Raji (cell line): Measurements from ENCODE around the gene UNC80.

ENCODE experiments used
- POLR2A ChIP-seq: IDR thresholded peaks from 2 replicates; pipeline ENCODE4 v1.6.1; 2011; ENCODE audit warnings: low read depth, low read length, control low read depth; ENCODE audit not compliant: insufficient read depth

UNC80 gene

DNA sequence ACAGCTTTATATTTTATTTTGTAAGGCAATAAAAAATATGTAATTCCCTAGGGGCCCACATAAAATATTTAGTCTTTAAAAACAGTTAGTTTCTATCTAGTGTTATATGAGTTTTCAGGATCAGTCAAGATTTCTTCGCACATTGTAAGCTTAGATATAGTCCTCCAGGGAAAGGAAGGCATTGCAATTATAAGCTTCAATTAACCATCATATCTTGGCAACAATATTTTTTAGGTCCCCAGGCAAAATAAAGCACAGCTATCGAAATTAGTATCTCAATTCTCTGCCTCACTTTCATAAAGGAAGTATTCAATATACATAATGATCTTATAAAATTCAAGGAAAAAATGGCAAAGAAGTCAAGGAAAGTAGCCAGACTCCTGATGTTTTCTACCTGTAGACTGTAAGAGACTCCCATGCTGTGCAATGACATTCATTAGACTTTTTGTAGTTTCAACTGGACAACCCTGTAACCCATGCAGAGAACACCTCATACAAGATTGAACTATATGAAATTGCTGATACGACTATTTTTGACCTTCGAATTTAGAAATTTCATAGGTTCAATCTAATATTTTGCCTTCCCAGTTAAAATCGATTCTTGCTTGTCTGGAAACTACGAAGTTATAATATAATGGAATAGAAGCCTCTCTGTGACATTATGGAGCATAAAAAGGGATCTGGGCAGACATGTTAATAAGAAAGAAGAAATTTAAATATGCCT lies 96.8 kb downstream of the UNC80 start:
- no peak for TF ChIP-seq POLR2A

- no peak for TF ChIP-seq POLR2A
These were observed 98.4 kb downstream of the UNC80 start for GRCh38 chr2:209870067-209870466.

- TF ChIP-seq POLR2A, result no peak
These were observed 101.0 kb downstream of the UNC80 start for GRCh38 chr2:209872675-209873074.

- no peak for TF ChIP-seq POLR2A
These were observed 103.6 kb downstream of the UNC80 start for GRCh38 chr2:209875270-209875669.

GRCh38 chr2:209876211-209876610 lies 104.6 kb downstream of the UNC80 start:
- no peak for TF ChIP-seq POLR2A

- TF ChIP-seq POLR2A, result no peak
These were observed 107.1 kb downstream of the UNC80 start for GRCh38 chr2:209878701-209879100.

DNA sequence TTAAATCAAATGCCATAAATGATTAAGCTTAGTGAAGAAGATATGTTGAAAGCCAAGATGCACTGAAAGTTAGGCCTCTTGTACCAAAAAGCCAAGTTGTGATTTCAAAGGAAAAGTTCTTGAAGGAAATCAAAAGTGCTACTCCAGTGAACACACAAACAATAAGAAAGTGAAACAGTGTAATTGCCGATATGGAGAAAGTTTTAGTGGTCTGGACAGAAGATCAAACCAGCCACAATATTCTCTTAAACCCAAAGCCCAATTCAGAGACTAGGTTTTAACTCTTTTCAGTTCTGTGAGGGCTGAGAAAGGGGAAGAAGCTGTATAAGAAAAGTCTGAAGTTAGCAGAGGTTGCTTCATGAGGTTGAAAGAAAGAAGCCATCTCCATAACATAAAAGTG lies 129.0 kb downstream of the UNC80 start:
- no peak for TF ChIP-seq POLR2A

DNA sequence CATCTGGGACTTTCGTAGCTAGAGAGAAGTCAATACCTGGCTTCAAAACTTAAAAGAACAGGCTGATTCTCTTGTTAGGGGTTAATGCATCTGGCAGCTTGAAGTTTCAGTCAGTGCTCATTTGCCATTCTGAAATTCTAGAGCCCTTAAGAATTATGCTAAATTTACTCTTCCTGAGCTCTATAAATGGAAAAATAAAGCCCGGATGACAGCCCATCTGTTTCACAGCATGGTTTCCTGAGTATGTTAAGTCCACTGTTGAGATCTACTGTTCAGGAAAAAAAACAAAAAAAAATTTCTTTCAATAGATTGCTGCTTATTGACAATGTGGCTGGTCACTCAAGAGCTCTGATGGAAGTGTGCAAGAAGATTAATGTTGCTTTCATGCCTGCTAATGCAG lies 129.5 kb downstream of the UNC80 start:
- TF ChIP-seq POLR2A, result no peak

GRCh38 chr2:209905691-209906090 lies 134.1 kb downstream of the UNC80 start:
- TF ChIP-seq POLR2A, result no peak

DNA sequence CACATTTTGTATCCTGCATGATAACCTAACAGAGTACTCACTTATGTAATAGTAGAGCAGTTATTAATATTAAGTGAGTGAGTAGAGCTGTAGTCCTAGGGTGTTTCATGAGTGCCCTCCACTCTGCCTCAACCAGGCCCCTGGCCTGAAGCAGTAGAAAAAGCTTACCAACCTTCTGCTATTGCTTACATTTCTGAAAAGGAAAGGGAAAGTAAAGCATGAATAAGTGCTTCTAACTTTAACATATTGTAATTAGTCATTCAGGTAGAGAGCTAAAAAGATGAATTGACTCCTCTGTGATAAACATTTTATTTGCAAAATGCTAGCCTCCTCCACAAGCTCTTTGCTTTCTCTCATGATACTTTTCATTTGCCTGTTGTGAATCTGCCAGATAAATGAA lies 136.1 kb downstream of the UNC80 start:
- TF ChIP-seq POLR2A, result no peak

- no peak for TF ChIP-seq POLR2A
These were observed 136.9 kb downstream of the UNC80 start for GRCh38 chr2:209908511-209908910.

GRCh38 chr2:209911486-209911885 lies 139.9 kb downstream of the UNC80 start:
- no peak for TF ChIP-seq POLR2A

DNA sequence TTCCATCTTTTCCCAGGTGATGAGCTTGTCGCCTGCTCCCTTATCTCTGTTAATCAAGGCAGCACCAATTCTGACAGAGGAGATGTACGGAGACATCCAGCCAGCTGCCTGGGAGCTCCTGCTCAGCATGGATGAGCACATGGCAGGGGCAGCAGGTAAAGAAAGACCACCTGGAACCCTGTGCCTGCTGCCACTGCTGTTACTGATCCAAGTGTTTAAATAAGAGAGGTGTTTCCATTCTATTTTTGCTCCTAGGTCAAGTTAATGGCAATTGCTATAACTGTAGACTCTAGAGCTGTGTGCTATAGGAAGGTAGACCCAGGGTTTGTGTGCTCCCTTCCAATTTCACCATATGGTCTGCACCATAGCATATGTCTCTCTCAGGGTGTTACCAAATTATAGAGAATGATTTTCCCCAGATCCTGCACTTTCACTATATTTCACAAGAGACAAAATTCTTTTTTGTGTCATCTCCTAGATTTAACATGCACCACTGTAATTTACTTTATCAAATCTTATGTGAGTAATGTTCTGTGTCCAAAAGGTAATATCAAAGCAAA lies 142.2 kb downstream of the UNC80 start:
- TF ChIP-seq POLR2A, result no peak

GRCh38 chr2:209917154-209917771 lies 145.6 kb downstream of the UNC80 start:
- no peak for TF ChIP-seq POLR2A

GRCh38 chr2:209918251-209918650 lies 146.6 kb downstream of the UNC80 start:
- no peak for TF ChIP-seq POLR2A

- TF ChIP-seq POLR2A, result no peak
These were observed 150.5 kb downstream of the UNC80 start for GRCh38 chr2:209922116-209922515.
